Gastroesophageal sphincter (tissue), 3 donors: Measurements from ENCODE around the gene RAB7A.

ENCODE experiments used
- EP300 ChIP-seq: sonication (generic); formaldehyde crosslinking; IDR thresholded peaks from one replicate; pipeline ENCODE4 v1.6.1; 2017; ENCODE audit warnings: antibody characterized with exemption, mild to moderate bottlenecking
- POLR2AphosphoS5 ChIP-seq: sonication (generic); formaldehyde crosslinking; IDR thresholded peaks from one replicate; pipeline ENCODE4 v1.6.1; 2017; ENCODE audit warnings: antibody characterized with exemption
- TF ChIP-seq, protein P1 (sequence below), 4 experiments: fragments of 200-600 bp in 2 of 4; fragments of 450-650 bp in 2 of 4; sonication (generic) in 1 of 4; IDR thresholded peaks; one replicate each; pipeline ENCODE4 v1.5.1; 2017 to 2019; ENCODE audit warnings: antibody characterized with exemption in 4 of 4, mild to moderate bottlenecking in 2 of 4, moderate library complexity in 2 of 4

DNA sequence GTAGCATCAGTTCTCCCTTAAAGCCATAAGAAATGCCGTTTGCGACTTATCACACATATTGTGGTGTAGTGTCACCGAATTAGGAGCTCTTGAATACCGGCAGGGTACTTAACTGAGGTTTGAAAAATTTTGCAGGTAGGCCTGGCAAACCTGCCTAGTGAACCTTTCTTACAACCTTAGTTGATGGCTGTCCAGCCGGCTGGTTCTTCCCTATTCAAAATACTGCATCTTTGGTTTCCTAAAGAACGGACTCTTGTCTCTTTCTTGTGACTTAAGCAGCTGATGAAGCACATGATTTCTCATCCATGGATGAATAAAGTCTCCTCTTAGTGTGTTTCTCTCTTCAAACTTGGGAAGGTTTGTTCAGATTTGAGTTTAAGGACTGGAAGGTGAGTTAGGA, 1.5 kb downstream of the RAB7A start:
- TF ChIP-seq, protein P1, sequence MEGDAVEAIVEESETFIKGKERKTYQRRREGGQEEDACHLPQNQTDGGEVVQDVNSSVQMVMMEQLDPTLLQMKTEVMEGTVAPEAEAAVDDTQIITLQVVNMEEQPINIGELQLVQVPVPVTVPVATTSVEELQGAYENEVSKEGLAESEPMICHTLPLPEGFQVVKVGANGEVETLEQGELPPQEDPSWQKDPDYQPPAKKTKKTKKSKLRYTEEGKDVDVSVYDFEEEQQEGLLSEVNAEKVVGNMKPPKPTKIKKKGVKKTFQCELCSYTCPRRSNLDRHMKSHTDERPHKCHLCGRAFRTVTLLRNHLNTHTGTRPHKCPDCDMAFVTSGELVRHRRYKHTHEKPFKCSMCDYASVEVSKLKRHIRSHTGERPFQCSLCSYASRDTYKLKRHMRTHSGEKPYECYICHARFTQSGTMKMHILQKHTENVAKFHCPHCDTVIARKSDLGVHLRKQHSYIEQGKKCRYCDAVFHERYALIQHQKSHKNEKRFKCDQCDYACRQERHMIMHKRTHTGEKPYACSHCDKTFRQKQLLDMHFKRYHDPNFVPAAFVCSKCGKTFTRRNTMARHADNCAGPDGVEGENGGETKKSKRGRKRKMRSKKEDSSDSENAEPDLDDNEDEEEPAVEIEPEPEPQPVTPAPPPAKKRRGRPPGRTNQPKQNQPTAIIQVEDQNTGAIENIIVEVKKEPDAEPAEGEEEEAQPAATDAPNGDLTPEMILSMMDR (IDR thresholded peaks at IDR 0.05): no peak
- TF ChIP-seq EP300 (no peak), POLR2AphosphoS5 (no peak)
